Endodermal cell (in vitro differentiated cells): Measurements from ENCODE around the gene ARL6. TPM values are rescaled to one million over a fixed set of nuclear protein-coding genes. Genes with fewer than 3 reads are reported as not detected.

Source experiments
- DNase-seq: peaks from one replicate; pipeline ENCODE4 v3.0.0-alpha.2; 2017
- H3K27ac ChIP-seq: 2 replicates; pipeline ENCODE4 v1.5.1; 2013; ENCODE audit warnings: mild to moderate bottlenecking, low read depth, low read length, moderate library complexity
- H3K27me3 ChIP-seq: 2 replicates; pipeline ENCODE4 v1.6.1; 2013; ENCODE audit warnings: mild to moderate bottlenecking, low read length, moderate library complexity; ENCODE audit not compliant: insufficient read depth, control insufficient read depth, poor library complexity, severe bottlenecking
- H3K36me3 ChIP-seq: 2 replicates; pipeline ENCODE4 v1.7.0; 2013; ENCODE audit warnings: mild to moderate bottlenecking, low read length, moderate library complexity; ENCODE audit not compliant: control insufficient read depth, insufficient read depth
- H3K4me1 ChIP-seq: one replicate; pipeline ENCODE4 v1.7.0; 2013; ENCODE audit warnings: low read length; ENCODE audit not compliant: control insufficient read depth, insufficient read depth
- H3K4me3 ChIP-seq: 2 replicates; pipeline ENCODE4 v1.5.1; 2013; ENCODE audit warnings: mild to moderate bottlenecking, low read length, moderate library complexity
- H3K9ac ChIP-seq: 2 replicates; pipeline ENCODE4 v1.6.1; 2013; ENCODE audit warnings: mild to moderate bottlenecking, low read length, moderate library complexity; ENCODE audit not compliant: poor library complexity, severe bottlenecking; ENCODE audit errors: extremely low read depth
- H3K9me3 ChIP-seq: 2 replicates; pipeline ENCODE4 v1.6.1; 2013; ENCODE audit warnings: mild to moderate bottlenecking, low read length, moderate library complexity; ENCODE audit not compliant: control insufficient read depth
- H3K27ac Mint-ChIP-seq: 2 replicates; pipeline ENCODE4 v1.8.0; 2020; ENCODE audit warnings: mixed read lengths
- H3K27me3 Mint-ChIP-seq: 2 replicates; pipeline ENCODE4 v1.8.0; 2021; ENCODE audit warnings: mild to moderate bottlenecking, mixed read lengths; ENCODE audit not compliant: insufficient read depth
- H3K36me3 Mint-ChIP-seq: 2 replicates; pipeline ENCODE4 v1.8.0; 2020; ENCODE audit warnings: low read depth, mixed read lengths
- H3K4me1 Mint-ChIP-seq: 2 replicates; pipeline ENCODE4 v1.8.0; 2020; ENCODE audit warnings: mixed read lengths
- H3K4me3 Mint-ChIP-seq: 2 replicates; pipeline ENCODE4 v1.8.0; 2020; ENCODE audit warnings: mild to moderate bottlenecking, moderate library complexity, mixed read lengths
- H3K9me3 Mint-ChIP-seq: 2 replicates; pipeline ENCODE4 v1.8.0; 2020; ENCODE audit warnings: mild to moderate bottlenecking, mixed read lengths
- CTCF ChIP-seq: fragments of 200-600 bp; sonication (generic); conservative IDR thresholded peaks from 2 replicates; pipeline ENCODE4 v1.5.0; 2021; ENCODE audit warnings: antibody characterized with exemption, mild to moderate bottlenecking
- WGBS, 2 experiments: methylation state at CpG; one replicate each; pipeline versions ENCODE4 v1.1.5 to v1.1.7; 2013; ENCODE audit warnings: missing lambda C conversion rate in 2 of 2, mixed read lengths in 1 of 2; ENCODE audit not compliant: insufficient coverage in 1 of 2, insufficient read length in 1 of 2; 5-methylcytosine and 5-hydroxymethylcytosine counted together
- total RNA-seq, 2 donors: library from RNA; stranded (reverse); fragmentation: NEBNext Ultra II Directional in 1 of 2; extraction: Animal tissue kit (Norgen Biotek cat#: 25700) in 1 of 2; gene quantifications; 2 replicates in 1 of 2; 3 replicates in 1 of 2; pipeline ENCODE4 v1.2.1, GENCODE V29; 2021

Gene ARL6
- total RNA-seq, 2 donors from 2014 or later: 11.1 to 15.7 TPM

DNA sequence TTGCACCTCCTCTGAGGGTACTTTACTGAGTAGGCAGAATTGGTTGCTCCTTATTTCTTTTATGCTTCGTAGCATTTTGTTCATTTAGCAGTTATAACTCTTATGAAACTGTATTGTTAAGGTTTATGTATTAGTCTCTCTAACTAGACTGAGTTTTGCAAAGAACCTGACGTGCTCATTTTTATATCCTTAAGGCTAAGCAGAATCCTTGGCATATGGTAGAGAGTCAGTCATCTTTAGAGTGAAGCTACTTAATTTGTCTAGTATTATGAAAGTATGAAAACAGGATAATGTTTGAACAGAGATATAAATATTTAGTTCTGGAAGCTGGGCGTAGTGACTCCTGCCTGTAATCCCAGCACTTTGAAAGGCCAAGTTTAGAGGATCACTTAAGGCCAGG lies 77.4 kb downstream of the ARL6 start:
- no peaks in the 10 kb centered on the region for H3K9me3 Mint-ChIP-seq
- H3K9me3 ChIP-seq: no peaks in the 10 kb centered on the region
- H3K4me1 Mint-ChIP-seq: peaks cover 52% of the 10 kb centered on the region
- H3K27ac ChIP-seq: no peak overlapping the region
- H3K4me1 ChIP-seq: peaks cover 17% of the 10 kb centered on the region
- no peak overlapping the region for H3K27ac Mint-ChIP-seq
- no peak for TF ChIP-seq CTCF
- DNase-seq: no peak
- no peak overlapping the region for H3K4me3 Mint-ChIP-seq
- no peaks in the 10 kb centered on the region for H3K36me3 ChIP-seq
- peaks cover 2% of the 10 kb centered on the region for H3K36me3 Mint-ChIP-seq
- no peak overlapping the region for H3K9ac ChIP-seq
- H3K27me3 Mint-ChIP-seq: no peaks in the 10 kb centered on the region
- no peak overlapping the region for H3K4me3 ChIP-seq
- WGBS, 2 experiments: 83 to 92% methylated on average over 3 of the region's 3 CpGs
- H3K27me3 ChIP-seq: no peaks in the 10 kb centered on the region

- 97 to 100% methylated on average over 1 to 3 of the region's 3 CpGs for WGBS, 2 experiments
- H3K4me1 Mint-ChIP-seq: peaks cover 18% of the 10 kb centered on the region
- no peak overlapping the region for H3K4me3 ChIP-seq
These were observed 84.2 kb downstream of the ARL6 start for GRCh38 chr3:97848779-97849178.

More at GRCh38 chr3:97848779-97849178, 84.2 kb downstream of the ARL6 start:
- Histone ChIP-seq H3K9ac (no peak overlapping the region), H3K36me3 (no peaks in the 10 kb centered on the region), H3K27ac (no peak overlapping the region), H3K4me1 (peaks cover 5% of the 10 kb centered on the region), H3K27me3 (no peaks in the 10 kb centered on the region), H3K9me3 (peaks cover 7% of the 10 kb centered on the region)
- no peak for TF ChIP-seq CTCF
- no peak overlapping the region for H3K27ac Mint-ChIP-seq
- H3K27me3 Mint-ChIP-seq: no peaks in the 10 kb centered on the region
- DNase-seq: no peak
- peaks cover 7% of the 10 kb centered on the region for H3K9me3 Mint-ChIP-seq
- peaks cover 4% of the 10 kb centered on the region for H3K36me3 Mint-ChIP-seq
- H3K4me3 Mint-ChIP-seq: no peak overlapping the region

Other genes with a start within 250 kb of the ARL6 start
- 10 to 100 TPM in 1 of 2 donors, 1 to 10 TPM in 1; 9.7 to 10.8 TPM for gene CRYBG3, start 57.3 kb downstream of the ARL6 start, total RNA-seq
- gene RIOX2, start 207.7 kb downstream of the ARL6 start, total RNA-seq: 10 to 100 TPM; 12.5 to 13.6 TPM